ENCODE measurements around the gene PARVB. TPM values are rescaled to one million over a fixed set of nuclear protein-coding genes. Genes with fewer than 3 reads are reported as not detected.

PARVB gene
- total RNA-seq (2021; fragmentation: NEBNext Ultra II Directional; extraction: Animal tissue kit (Norgen Biotek cat#: 25700)): 10 to 100 TPM; 36.5 to 44.2 (median 38.9) TPM
- long read RNA-seq, full-length matches to known transcripts: 2 of 8 reads
- long read RNA-seq, partial matches to known transcripts: 1 of 8 reads
- long read RNA-seq, other reads (novel, unspliced or antisense): 5 of 8 reads

GRCh38 chr22:44024288-44024921 is at the start of gene PARVB:
Gene PARVB, plus strand, starts transcription at chr22:44024302. Its CDS starts 38 bp downstream, at chr22:44024340.
- Mint-ChIP-seq H3K4me3 (peak within 1 kb of the TSS; percentile 88), H3K9me3 (no peaks in the 10 kb centered on the region), H3K36me3 (ENCODE audit: low read depth) (no peaks in the 10 kb centered on the region), H3K27ac (peak within 1 kb of the TSS; percentile 90), H3K4me1 (ENCODE audit: low read depth) (peaks cover 32% of the 10 kb centered on the region), H3K27me3 (ENCODE audit: insufficient read depth) (peaks cover 4% of the 10 kb centered on the region)
- no peak for DNase-seq
- no peak for TF ChIP-seq CTCF (IDR thresholded peaks at IDR 0.05)

- Mint-ChIP-seq H3K4me3 (no peak overlapping the region), H3K27me3 (ENCODE audit: insufficient read depth) (peaks cover 2% of the 10 kb centered on the region), H3K36me3 (ENCODE audit: low read depth) (peaks cover 31% of the 10 kb centered on the region), H3K4me1 (ENCODE audit: low read depth) (no peaks in the 10 kb centered on the region), H3K9me3 (no peaks in the 10 kb centered on the region), H3K27ac (no peak overlapping the region)
- no peak for TF ChIP-seq CTCF (IDR thresholded peaks at IDR 0.05)
- no peak for DNase-seq
These were observed 49.1 kb upstream of the PARVB start for GRCh38 chr22:43975041-43975440.

- DNase-seq: no peak
- Mint-ChIP-seq H3K4me1 (ENCODE audit: low read depth) (no peaks in the 10 kb centered on the region), H3K27me3 (ENCODE audit: insufficient read depth) (peaks cover 2% of the 10 kb centered on the region), H3K4me3 (no peak overlapping the region), H3K36me3 (ENCODE audit: low read depth) (peaks cover 40% of the 10 kb centered on the region), H3K9me3 (no peaks in the 10 kb centered on the region), H3K27ac (no peak overlapping the region)
- TF ChIP-seq CTCF (IDR thresholded peaks at IDR 0.05): no peak
These were observed 47.0 kb upstream of the PARVB start for GRCh38 chr22:43976861-43977795.

- H3K36me3 Mint-ChIP-seq (ENCODE audit: low read depth): peaks cover 40% of the 10 kb centered on the region
- H3K4me1 Mint-ChIP-seq (ENCODE audit: low read depth): no peaks in the 10 kb centered on the region
- H3K27ac Mint-ChIP-seq: no peak overlapping the region
- no peak for DNase-seq
- TF ChIP-seq CTCF (IDR thresholded peaks at IDR 0.05): no peak
- peaks cover 2% of the 10 kb centered on the region for H3K27me3 Mint-ChIP-seq (ENCODE audit: insufficient read depth)
- no peaks in the 10 kb centered on the region for H3K9me3 Mint-ChIP-seq
- no peak overlapping the region for H3K4me3 Mint-ChIP-seq
These were observed 45.5 kb upstream of the PARVB start for GRCh38 chr22:43978558-43978957.

GRCh38 chr22:43980579-43980978 is 43.5 kb upstream of the PARVB start:
- Mint-ChIP-seq H3K27me3 (ENCODE audit: insufficient read depth) (peaks cover 2% of the 10 kb centered on the region), H3K36me3 (ENCODE audit: low read depth) (peaks cover 40% of the 10 kb centered on the region), H3K4me3 (no peak overlapping the region), H3K9me3 (no peaks in the 10 kb centered on the region), H3K4me1 (ENCODE audit: low read depth) (no peaks in the 10 kb centered on the region), H3K27ac (no peak overlapping the region)
- DNase-seq: no peak
- TF ChIP-seq CTCF (IDR thresholded peaks at IDR 0.05): no peak

All from HFFc6 (cell line).